Measurements from ENCODE around the gene TTC39C. TPM values are rescaled to one million over a fixed set of nuclear protein-coding genes. Genes with fewer than 3 reads are reported as not detected.

Gene TTC39C
- total and polyA plus RNA-seq, 3 experiments from 2014 or later = 57.4 to 80.2 (median 59.5) TPM

DNA sequence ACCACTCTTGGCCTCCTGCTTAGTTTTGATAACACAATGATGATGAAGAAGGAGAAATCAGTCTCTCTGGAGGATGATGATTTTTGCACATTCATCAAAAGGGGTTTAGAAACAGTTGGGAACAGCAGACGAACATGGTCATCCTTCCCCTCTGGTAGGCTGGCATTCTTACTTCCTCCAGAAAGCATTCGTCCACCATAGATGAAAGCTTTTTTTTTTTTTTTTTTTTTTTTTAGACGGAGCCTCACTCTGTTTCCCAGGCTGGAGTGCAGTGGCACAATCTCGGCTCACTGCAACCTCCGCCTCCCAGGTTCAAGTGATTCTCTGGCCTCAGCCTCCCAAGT lies 43.5 kb upstream of the TTC39C start:
- Histone ChIP-seq H3K36me3 (ENCODE audit: insufficient read depth, low read length) (no peaks in the 10 kb centered on the region), H3K27ac (ENCODE audit: low read depth, low read length) (peak overlapping the region; percentile 5), H3K4me1 (ENCODE audit: insufficient read depth, low read length) (peaks cover 69% of the 10 kb centered on the region), H3K9me3 (ENCODE audit: low read length) (no peaks in the 10 kb centered on the region), H3K27me3 (ENCODE audit: insufficient read depth, low read length, poor library complexity, severe bottlenecking) (no peaks in the 10 kb centered on the region), H3K4me3 (ENCODE audit: low read length) (no peak overlapping the region)
- Mint-ChIP-seq H3K4me1 (peaks cover 78 to 95% (median 94%) of the 10 kb centered on the region in 3 donors), H3K9me3 (peaks cover 0 to 7% (median 0%) of the 10 kb centered on the region in 5 donors), H3K27ac (peak overlapping the region; percentile 92 to 100 (median 98)), H3K4me3 (peak overlapping the region in 6 of 7 donors; percentile 41 to 82 (median 76)), H3K27me3 (no peaks in the 10 kb centered on the region), H3K36me3 (peaks cover 0 to 12% (median 1%) of the 10 kb centered on the region in 3 donors)
- DNase-seq = no peak
- POLR2A ChIA-PET = interaction anchor here (0.6 to 2.1 kb wide), 5 partner anchors 14 to 147 kb away, joined by 3 to 15 read pairs (median 6); partner anchors contain the start of gene TTC39C
- CTCF ChIA-PET = interaction anchor here (1.2 to 7.5 kb wide), 5 partner anchors 10 to 53 kb away, joined by 3 to 44 read pairs (median 5); no protein-coding TSS in a partner anchor

- no peaks in the 10 kb centered on the region for H3K36me3 ChIP-seq (ENCODE audit: insufficient read depth, low read length)
- Mint-ChIP-seq H3K4me1 (peaks cover 78 to 98% (median 98%) of the 10 kb centered on the region in 3 donors), H3K4me3 (peak overlapping the region in 4 of 7 donors; percentile 18 to 76 (median 50)), H3K36me3 (peaks cover 1 to 19% (median 4%) of the 10 kb centered on the region in 3 donors), H3K27me3 (no peaks in the 10 kb centered on the region), H3K9me3 (peaks cover 0 to 12% (median 0%) of the 10 kb centered on the region in 5 donors), H3K27ac (peak overlapping the region in 7 of 8 donors; percentile 83 to 98 (median 92))
- CTCF ChIA-PET = interaction anchor here (0.5 to 7.5 kb wide), 6 partner anchors 10 to 212 kb away, joined by 3 to 44 read pairs (median 5); no protein-coding TSS in a partner anchor
- peaks cover 65% of the 10 kb centered on the region for H3K4me1 ChIP-seq (ENCODE audit: insufficient read depth, low read length)
- no peaks in the 10 kb centered on the region for H3K9me3 ChIP-seq (ENCODE audit: low read length)
- H3K27ac ChIP-seq (ENCODE audit: low read depth, low read length) = no peak overlapping the region
- no peak for DNase-seq
- no peak overlapping the region for H3K4me3 ChIP-seq (ENCODE audit: low read length)
- POLR2A ChIA-PET = interaction anchor here (0.7 to 2.1 kb wide), 4 partner anchors 15 to 43 kb away, joined by 4 to 15 read pairs (median 9); partner anchors contain the start of gene TTC39C
- H3K27me3 ChIP-seq (ENCODE audit: insufficient read depth, low read length, poor library complexity, severe bottlenecking) = no peaks in the 10 kb centered on the region
These were observed 42.8 kb upstream of the TTC39C start for GRCh38 chr18:23971666-23972230.

DNA sequence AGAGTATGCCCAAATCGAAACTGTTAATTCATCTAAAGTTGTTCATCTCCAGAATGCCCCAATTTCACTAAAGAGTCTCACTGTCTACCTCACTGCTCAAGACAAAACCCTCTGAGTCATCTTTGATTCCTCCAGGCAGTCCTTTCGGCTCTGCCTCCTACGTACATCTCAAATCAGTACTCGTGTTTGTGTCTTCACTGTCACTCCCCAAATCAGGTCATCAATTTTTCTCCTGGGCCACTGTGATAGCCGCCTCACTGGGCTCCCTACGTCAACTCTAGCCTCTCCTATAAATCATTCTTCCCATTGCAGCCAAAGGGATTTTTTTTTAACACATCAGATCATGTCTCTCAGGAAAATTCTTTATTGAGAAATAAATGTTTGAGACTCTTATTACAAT lies 42.1 kb upstream of the TTC39C start:
- peaks cover 58% of the 10 kb centered on the region for H3K4me1 ChIP-seq (ENCODE audit: insufficient read depth, low read length)
- no peaks in the 10 kb centered on the region for H3K27me3 ChIP-seq (ENCODE audit: insufficient read depth, low read length, poor library complexity, severe bottlenecking)
- Mint-ChIP-seq H3K9me3 (peaks cover 0 to 18% (median 0%) of the 10 kb centered on the region in 5 donors), H3K27ac (peak overlapping the region; percentile 74 to 98 (median 92)), H3K4me1 (peaks cover 75 to 98% (median 96%) of the 10 kb centered on the region in 3 donors), H3K27me3 (no peaks in the 10 kb centered on the region), H3K36me3 (peaks cover 1 to 21% (median 6%) of the 10 kb centered on the region in 3 donors), H3K4me3 (peak overlapping the region; percentile 2 to 76 (median 57))
- peak in 3 of 5 donors; percentile 12 to 68 (median 45) for DNase-seq
- H3K4me3 ChIP-seq (ENCODE audit: low read length) = no peak overlapping the region
- CTCF ChIA-PET = interaction anchor here (1.4 to 7.5 kb wide), 4 partner anchors 9 to 27 kb away, joined by 3 to 44 read pairs (median 12); no protein-coding TSS in a partner anchor
- no peaks in the 10 kb centered on the region for H3K36me3 ChIP-seq (ENCODE audit: insufficient read depth, low read length)
- POLR2A ChIA-PET = interaction anchor here (2.1 kb wide), 1 partner anchor 21 kb away, joined by 15 read pairs; no protein-coding TSS in a partner anchor
- H3K27ac ChIP-seq (ENCODE audit: low read depth, low read length) = no peak overlapping the region
- H3K9me3 ChIP-seq (ENCODE audit: low read length) = no peaks in the 10 kb centered on the region

DNA sequence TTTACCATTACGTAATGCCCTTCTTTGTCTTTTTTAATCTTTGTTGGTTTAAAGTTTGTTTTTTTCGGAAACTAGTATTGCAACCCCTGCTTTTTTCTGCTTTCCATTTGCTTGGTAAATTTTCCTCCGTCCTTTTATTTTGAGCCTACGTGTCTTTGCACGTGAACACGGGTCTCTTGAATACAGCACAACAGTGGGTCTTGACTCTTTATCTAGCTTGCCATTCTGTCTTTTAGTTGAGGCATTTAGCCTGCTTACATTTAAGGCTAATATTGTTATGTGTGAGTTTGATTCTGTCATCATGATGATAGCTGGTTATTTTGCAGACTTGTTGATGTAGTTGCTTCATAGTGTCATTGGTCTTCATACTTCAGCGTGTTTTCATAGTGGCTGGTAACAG lies 37.5 kb upstream of the TTC39C start:
- Histone ChIP-seq H3K36me3 (ENCODE audit: insufficient read depth, low read length) (no peaks in the 10 kb centered on the region), H3K4me1 (ENCODE audit: insufficient read depth, low read length) (peaks cover 24% of the 10 kb centered on the region), H3K27ac (ENCODE audit: low read depth, low read length) (no peak overlapping the region), H3K9me3 (ENCODE audit: low read length) (no peaks in the 10 kb centered on the region), H3K4me3 (ENCODE audit: low read length) (no peak overlapping the region), H3K27me3 (ENCODE audit: insufficient read depth, low read length, poor library complexity, severe bottlenecking) (no peaks in the 10 kb centered on the region)
- Mint-ChIP-seq H3K27ac (peak overlapping the region in 3 of 8 donors; percentile 19 to 46 (median 24)), H3K27me3 (no peaks in the 10 kb centered on the region), H3K9me3 (peaks cover 0 to 18% (median 2%) of the 10 kb centered on the region in 5 donors), H3K4me1 (peaks cover 44 to 87% (median 81%) of the 10 kb centered on the region in 3 donors), H3K36me3 (peaks cover 1 to 27% (median 6%) of the 10 kb centered on the region in 3 donors), H3K4me3 (no peak overlapping the region)
- POLR2A ChIA-PET = interaction anchor here (1.3 to 1.4 kb wide), 3 partner anchors 9 to 28 kb away, joined by 3 to 9 read pairs (median 4); no protein-coding TSS in a partner anchor
- no peak for DNase-seq
- CTCF ChIA-PET = interaction anchor here (1.7 kb wide), 1 partner anchor 16 kb away, joined by 9 read pairs; no protein-coding TSS in a partner anchor

- Histone ChIP-seq H3K27me3 (ENCODE audit: insufficient read depth, low read length, poor library complexity, severe bottlenecking) (no peaks in the 10 kb centered on the region), H3K36me3 (ENCODE audit: insufficient read depth, low read length) (no peaks in the 10 kb centered on the region), H3K4me1 (ENCODE audit: insufficient read depth, low read length) (peaks cover 16% of the 10 kb centered on the region), H3K9me3 (ENCODE audit: low read length) (no peaks in the 10 kb centered on the region), H3K4me3 (ENCODE audit: low read length) (no peak overlapping the region), H3K27ac (ENCODE audit: low read depth, low read length) (no peak overlapping the region)
- peak overlapping the region in 6 of 8 donors; percentile 3 to 90 (median 34) for H3K27ac Mint-ChIP-seq
- peaks cover 1 to 27% (median 7%) of the 10 kb centered on the region in 3 donors for H3K36me3 Mint-ChIP-seq
- H3K4me3 Mint-ChIP-seq = peak overlapping the region in 1 of 7 donors; percentile 37
- POLR2A ChIA-PET = interaction anchor here (1.3 kb wide), 1 partner anchor 9 kb away, joined by 9 read pairs; no protein-coding TSS in a partner anchor
- H3K4me1 Mint-ChIP-seq = peaks cover 36 to 86% (median 79%) of the 10 kb centered on the region in 3 donors
- DNase-seq = peak in 1 of 5 donors; percentile 56
- H3K9me3 Mint-ChIP-seq = peaks cover 0 to 18% (median 2%) of the 10 kb centered on the region in 5 donors
- CTCF ChIA-PET = interaction anchor here (1.1 to 1.7 kb wide), 4 partner anchors 9 to 27 kb away, joined by 3 to 9 read pairs (median 4); no protein-coding TSS in a partner anchor
- H3K27me3 Mint-ChIP-seq = no peaks in the 10 kb centered on the region
These were observed 36.7 kb upstream of the TTC39C start for GRCh38 chr18:23977719-23978483.

DNA sequence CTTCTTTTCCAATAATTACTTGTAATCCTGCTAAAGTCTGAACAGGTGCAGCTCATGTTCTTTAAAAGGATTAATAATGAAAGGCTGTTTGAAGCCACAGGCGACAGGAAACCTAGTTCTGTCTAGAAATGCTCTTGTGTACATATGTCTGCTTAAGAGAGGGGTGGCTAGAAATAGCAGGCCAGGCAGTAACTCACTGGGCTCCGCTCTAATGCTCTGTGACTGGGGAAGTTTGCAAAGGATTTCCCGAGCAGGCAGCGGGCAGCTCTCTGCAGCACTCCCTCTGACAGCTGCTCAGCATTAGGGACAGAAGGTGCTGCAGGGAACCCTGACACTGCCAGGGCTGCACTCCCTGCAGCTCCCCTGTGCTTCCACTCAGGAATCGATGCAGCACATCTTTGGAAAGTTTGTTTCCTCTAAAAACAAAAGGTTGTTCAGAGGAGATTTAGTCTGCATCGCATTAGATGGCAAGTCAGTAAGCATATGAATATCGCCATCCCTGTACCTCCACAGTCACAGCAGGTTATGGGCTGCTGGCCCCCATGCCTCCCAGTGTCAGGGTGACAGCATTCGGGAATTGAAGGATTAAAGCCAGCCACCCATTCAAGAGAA lies 33.1 kb upstream of the TTC39C start:
- H3K9me3 ChIP-seq (ENCODE audit: low read length) = no peaks in the 10 kb centered on the region
- DNase-seq = no peak
- peak overlapping the region in 3 of 8 donors; percentile 18 to 84 (median 27) for H3K27ac Mint-ChIP-seq
- no peaks in the 10 kb centered on the region for H3K27me3 ChIP-seq (ENCODE audit: insufficient read depth, low read length, poor library complexity, severe bottlenecking)
- H3K4me1 Mint-ChIP-seq = peaks cover 17 to 58% (median 46%) of the 10 kb centered on the region in 3 donors
- H3K36me3 Mint-ChIP-seq = peaks cover 2 to 13% (median 5%) of the 10 kb centered on the region in 3 donors
- H3K4me3 Mint-ChIP-seq = no peak overlapping the region
- peaks cover 0 to 7% (median 0%) of the 10 kb centered on the region in 5 donors for H3K9me3 Mint-ChIP-seq
- H3K4me3 ChIP-seq (ENCODE audit: low read length) = no peak overlapping the region
- no peaks in the 10 kb centered on the region for H3K27me3 Mint-ChIP-seq
- ChIA-PET POLR2A (no interaction called here), CTCF (interaction anchor here (0.9 to 2.1 kb wide), 4 partner anchors 9 to 16 kb away, joined by 3 to 5 read pairs (median 4); no protein-coding TSS in a partner anchor)
- no peak overlapping the region for H3K27ac ChIP-seq (ENCODE audit: low read depth, low read length)
- H3K36me3 ChIP-seq (ENCODE audit: insufficient read depth, low read length) = no peaks in the 10 kb centered on the region
- H3K4me1 ChIP-seq (ENCODE audit: insufficient read depth, low read length) = peaks cover 13% of the 10 kb centered on the region
